ENCODE data around the gene BZW1. TPM values are rescaled to one million over a fixed set of nuclear protein-coding genes. Genes with fewer than 3 reads are reported as not detected.
A peak's percentile ranks its signal among the peaks of the same experiment; 100 is the strongest.

The BZW1 gene
- total RNA-seq, 4 donors from 2014 or later, result 253 to 372 (median 274) TPM

- Histone ChIP-seq H3K9me3 (no peaks in the 10 kb centered on the region), H3K4me1 (no peaks in the 10 kb centered on the region), H3K36me3 (no peaks in the 10 kb centered on the region), H3K27ac (no peak overlapping the region), H3K4me3 (no peak overlapping the region), H3K27me3 (no peaks in the 10 kb centered on the region)
- no peak for TF ChIP-seq POLR2AphosphoS5 (IDR thresholded peaks at IDR 0.05)
- TF ChIP-seq EP300 (IDR thresholded peaks at IDR 0.05), result no peak
- no peak for TF ChIP-seq POLR2A (IDR thresholded peaks at IDR 0.05)
- TF ChIP-seq, protein P1, sequence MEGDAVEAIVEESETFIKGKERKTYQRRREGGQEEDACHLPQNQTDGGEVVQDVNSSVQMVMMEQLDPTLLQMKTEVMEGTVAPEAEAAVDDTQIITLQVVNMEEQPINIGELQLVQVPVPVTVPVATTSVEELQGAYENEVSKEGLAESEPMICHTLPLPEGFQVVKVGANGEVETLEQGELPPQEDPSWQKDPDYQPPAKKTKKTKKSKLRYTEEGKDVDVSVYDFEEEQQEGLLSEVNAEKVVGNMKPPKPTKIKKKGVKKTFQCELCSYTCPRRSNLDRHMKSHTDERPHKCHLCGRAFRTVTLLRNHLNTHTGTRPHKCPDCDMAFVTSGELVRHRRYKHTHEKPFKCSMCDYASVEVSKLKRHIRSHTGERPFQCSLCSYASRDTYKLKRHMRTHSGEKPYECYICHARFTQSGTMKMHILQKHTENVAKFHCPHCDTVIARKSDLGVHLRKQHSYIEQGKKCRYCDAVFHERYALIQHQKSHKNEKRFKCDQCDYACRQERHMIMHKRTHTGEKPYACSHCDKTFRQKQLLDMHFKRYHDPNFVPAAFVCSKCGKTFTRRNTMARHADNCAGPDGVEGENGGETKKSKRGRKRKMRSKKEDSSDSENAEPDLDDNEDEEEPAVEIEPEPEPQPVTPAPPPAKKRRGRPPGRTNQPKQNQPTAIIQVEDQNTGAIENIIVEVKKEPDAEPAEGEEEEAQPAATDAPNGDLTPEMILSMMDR (IDR thresholded peaks at IDR 0.05), result no peak
- WGBS, 2 donors (ENCODE audit: low coverage in 1 of 2), result 91 to 94% methylated on average over 7 to 8 of the region's 8 CpGs
- ATAC-seq, result no peak
Observed at GRCh38 chr2:200765995-200766660, 45.6 kb upstream of the BZW1 start.

DNA sequence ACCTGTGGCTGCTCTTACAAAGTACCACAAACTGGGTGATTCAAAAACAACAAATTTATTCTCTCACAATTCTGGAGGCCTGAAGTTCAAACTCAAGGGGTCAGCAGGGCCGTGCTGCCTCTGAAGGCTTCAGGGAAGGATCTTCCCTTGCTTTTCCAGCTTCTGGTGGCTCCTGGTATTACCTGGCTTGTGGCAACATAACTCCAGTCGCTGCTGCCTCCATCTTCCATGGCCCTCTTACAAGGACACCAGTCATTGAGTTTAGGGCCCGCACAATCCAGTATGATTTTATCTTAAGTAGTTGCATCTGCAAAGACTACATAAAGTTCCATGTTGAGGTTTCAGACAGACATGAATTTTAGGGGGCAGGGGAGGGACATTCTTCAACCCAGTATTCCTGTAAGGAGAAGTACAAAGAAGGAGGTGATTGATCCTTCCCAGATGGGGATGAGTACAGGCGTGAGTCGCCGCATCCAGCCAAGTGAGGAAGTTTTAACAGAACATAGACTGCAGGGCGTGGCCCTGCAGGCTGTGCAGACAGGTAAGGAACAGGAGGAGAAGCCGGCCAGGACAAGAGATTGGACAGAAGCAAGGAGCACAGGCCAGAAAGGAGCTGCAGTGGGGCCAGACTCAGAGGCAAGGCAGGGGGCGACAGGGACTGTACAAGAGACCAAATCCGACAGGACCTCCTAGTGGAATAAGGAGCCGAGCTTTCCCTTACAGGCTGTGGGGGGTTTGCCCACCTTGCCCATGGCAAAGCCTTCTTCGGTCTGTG is 44.4 kb upstream of the BZW1 start:
- TF ChIP-seq POLR2A (IDR thresholded peaks at IDR 0.05), result no peak
- TF ChIP-seq POLR2AphosphoS5 (IDR thresholded peaks at IDR 0.05), result no peak
- no peak for TF ChIP-seq EP300 (IDR thresholded peaks at IDR 0.05)
- TF ChIP-seq, protein P1 (IDR thresholded peaks at IDR 0.05), result no peak
- Histone ChIP-seq H3K4me1 (no peaks in the 10 kb centered on the region), H3K4me3 (no peak overlapping the region), H3K27me3 (no peaks in the 10 kb centered on the region), H3K36me3 (no peaks in the 10 kb centered on the region), H3K9me3 (no peaks in the 10 kb centered on the region), H3K27ac (no peak overlapping the region)
- 62 to 81% methylated on average over 6 to 10 of the region's 12 CpGs for WGBS, 2 donors (ENCODE audit: low coverage in 1 of 2)
- ATAC-seq, result no peak

GRCh38 chr2:200770847-200771246 is 40.9 kb upstream of the BZW1 start:
- Histone ChIP-seq H3K4me3 (no peak overlapping the region), H3K9me3 (no peaks in the 10 kb centered on the region), H3K36me3 (no peaks in the 10 kb centered on the region), H3K27ac (no peak overlapping the region), H3K27me3 (no peaks in the 10 kb centered on the region), H3K4me1 (no peaks in the 10 kb centered on the region)
- 71% methylated on average over 4 of the region's 6 CpGs; no CpG with 5 or more reads in 1 of the 2 donors for WGBS, 2 donors (ENCODE audit: low coverage in 1 of 2)
- no peak for TF ChIP-seq POLR2AphosphoS5 (IDR thresholded peaks at IDR 0.05)
- TF ChIP-seq, protein P1 (IDR thresholded peaks at IDR 0.05), result no peak
- no peak for TF ChIP-seq EP300 (IDR thresholded peaks at IDR 0.05)
- no peak for TF ChIP-seq POLR2A (IDR thresholded peaks at IDR 0.05)
- ATAC-seq, result peak; percentile 50

DNA sequence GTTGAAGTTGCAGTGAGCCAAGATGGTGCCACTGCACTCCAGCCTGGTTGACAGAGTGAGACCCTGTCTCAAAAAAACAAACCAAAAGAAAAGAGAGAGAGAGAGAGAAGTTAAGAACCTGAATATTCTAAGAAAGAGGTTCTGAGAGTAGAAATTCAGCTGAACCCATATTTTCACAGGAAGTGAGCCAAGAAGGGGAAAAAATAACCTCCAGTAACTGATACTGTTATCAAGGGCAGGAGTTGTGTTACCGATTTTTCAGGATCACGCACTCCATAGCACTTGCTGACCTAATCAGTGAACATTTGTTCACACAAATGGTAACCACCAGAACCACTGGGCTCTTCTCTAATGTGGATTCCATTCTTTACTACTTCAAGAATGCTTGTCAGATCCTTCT is 39.1 kb upstream of the BZW1 start:
- WGBS, 2 donors (ENCODE audit: low coverage in 1 of 2), result 87 to 89% methylated on average over 2 of the region's 2 CpGs
- Histone ChIP-seq H3K4me1 (no peaks in the 10 kb centered on the region), H3K27me3 (no peaks in the 10 kb centered on the region), H3K9me3 (no peaks in the 10 kb centered on the region), H3K36me3 (no peaks in the 10 kb centered on the region), H3K27ac (no peak overlapping the region), H3K4me3 (no peak overlapping the region)
- ATAC-seq, result no peak
- TF ChIP-seq, protein P1 (IDR thresholded peaks at IDR 0.05), result no peak

DNA sequence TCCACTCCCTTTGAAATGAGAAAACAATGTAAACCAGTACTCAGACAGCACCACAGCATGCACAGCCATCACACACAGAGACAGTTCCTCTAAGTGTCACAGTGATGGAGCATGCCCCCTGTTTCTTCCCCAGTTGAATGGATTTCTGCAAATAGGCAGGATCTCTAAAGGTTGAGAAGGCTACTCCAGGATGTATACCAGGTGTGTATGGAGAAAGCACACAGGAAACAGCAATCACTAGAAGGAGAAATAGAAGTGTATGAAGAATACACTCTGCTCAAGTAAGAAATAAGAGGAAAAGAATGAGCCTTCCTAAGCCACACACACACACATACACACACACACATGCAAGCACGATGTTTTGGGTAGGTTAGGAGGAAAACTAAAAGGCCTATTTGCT is 38.6 kb upstream of the BZW1 start:
- no peak overlapping the region for H3K27ac ChIP-seq
- TF ChIP-seq POLR2AphosphoS5 (IDR thresholded peaks at IDR 0.05) (no peak), EP300 (IDR thresholded peaks at IDR 0.05) (no peak), POLR2A (IDR thresholded peaks at IDR 0.05) (no peak)
- TF ChIP-seq, protein P1 (IDR thresholded peaks at IDR 0.05), result no peak
- no peaks in the 10 kb centered on the region for H3K36me3 ChIP-seq
- H3K9me3 ChIP-seq, result no peaks in the 10 kb centered on the region
- no peaks in the 10 kb centered on the region for H3K27me3 ChIP-seq
- H3K4me3 ChIP-seq, result no peak overlapping the region
- no peaks in the 10 kb centered on the region for H3K4me1 ChIP-seq
- ATAC-seq, result no peak
- 82 to 92% methylated on average over 1 of the region's 1 CpG for WGBS, 2 donors (ENCODE audit: low coverage in 1 of 2)
